Skin epidermis (tissue), 12 donors: Measurements from ENCODE around the gene FES.

Experiments
- H3K27ac ChIP-seq, 21 experiments: fragments of 200-600 bp; sonication (generic) in 11 of 21; one replicate each; pipeline ENCODE4 v1.5.0; 2020; ENCODE audit warnings: mild to moderate bottlenecking in 3 of 21, inconsistent platforms in 2 of 21, moderate library complexity in 2 of 21
- H3K4me3 ChIP-seq, 7 experiments: fragments of 200-600 bp; sonication (generic) in 2 of 7; one replicate each; pipeline ENCODE4 v1.5.0; 2020; ENCODE audit warnings: inconsistent platforms in 2 of 7, mild to moderate bottlenecking in 2 of 7, moderate library complexity in 1 of 7

Gene FES

GRCh38 chr15:90938261-90938660 is 54.0 kb downstream of the FES start:
- H3K27ac ChIP-seq = no peak overlapping the region
- no peak overlapping the region for H3K4me3 ChIP-seq

- Histone ChIP-seq H3K4me3 (no peak overlapping the region), H3K27ac (no peak overlapping the region)
These were observed 55.5 kb downstream of the FES start for GRCh38 chr15:90939756-90940155.

- H3K4me3 ChIP-seq = no peak overlapping the region
These were observed 56.7 kb downstream of the FES start for GRCh38 chr15:90941038-90941437.

DNA sequence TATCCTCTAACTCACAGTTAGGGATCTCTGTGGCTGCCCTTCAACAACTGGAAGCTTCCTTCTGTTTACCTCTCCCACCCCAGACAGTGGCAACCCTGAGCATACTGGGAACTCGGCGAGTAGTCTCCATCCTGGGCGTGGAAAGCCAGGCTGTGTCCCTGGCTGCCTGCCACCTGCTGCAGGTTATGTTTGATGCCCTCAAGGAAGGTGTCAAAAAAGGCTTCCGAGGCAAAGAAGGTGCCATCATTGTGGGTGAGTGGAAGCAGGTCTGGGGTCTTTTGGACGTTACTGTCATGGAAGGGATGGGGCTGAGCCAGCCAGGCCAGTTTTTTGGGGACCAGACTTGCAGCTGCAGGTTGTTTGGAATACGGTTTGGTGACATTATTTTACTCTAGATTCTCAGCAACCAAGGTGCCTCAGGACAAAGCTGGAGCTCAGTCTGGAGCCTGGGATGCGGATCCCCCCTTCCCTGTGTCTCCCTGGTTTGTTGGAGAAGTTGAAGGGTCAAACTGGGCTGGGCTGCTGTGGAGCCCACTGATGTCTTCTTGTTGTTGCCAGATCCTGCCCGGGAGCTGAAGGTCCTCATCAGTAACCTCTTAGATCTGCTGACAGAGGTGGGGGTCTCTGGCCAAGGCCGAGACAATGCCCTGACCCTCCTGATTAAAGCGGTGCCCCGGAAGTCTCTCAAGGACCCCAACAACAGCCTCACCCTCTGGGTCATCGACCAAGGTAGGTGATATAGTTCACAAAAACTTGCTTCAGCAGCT is 58.2 kb downstream of the FES start:
- Histone ChIP-seq H3K27ac (no peak overlapping the region), H3K4me3 (no peak overlapping the region)

More at GRCh38 chr15:90941038-90941437, 56.7 kb downstream of the FES start:
- H3K27ac ChIP-seq = no peak overlapping the region

DNA sequence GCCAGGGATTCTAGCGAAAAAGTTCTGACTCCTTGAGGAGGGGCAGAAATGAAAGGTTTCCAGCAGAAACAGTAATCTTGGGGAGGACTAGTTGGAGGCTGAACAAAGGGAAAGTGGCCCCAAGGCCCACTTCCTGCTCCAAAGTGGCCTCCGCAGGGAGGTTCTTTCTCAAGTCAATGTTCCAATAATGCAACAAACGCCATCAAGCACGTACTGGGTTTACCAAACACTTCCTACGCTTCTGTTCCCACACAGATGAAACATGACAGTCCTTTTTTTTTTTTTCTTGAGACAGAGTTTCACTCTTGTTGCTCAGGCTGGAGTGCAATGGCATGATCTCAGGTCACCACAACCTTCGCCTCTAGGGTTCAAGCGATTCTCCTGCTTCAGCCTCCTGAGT is 60.8 kb downstream of the FES start:
- Histone ChIP-seq H3K27ac (no peak overlapping the region), H3K4me3 (no peak overlapping the region)
